IMR-90 (cell line): Measurements from ENCODE around the gene ACO1. TPM values are rescaled to one million over a fixed set of nuclear protein-coding genes. Genes with fewer than 3 reads are reported as not detected.

Source experiments
- ATAC-seq: fragments of 200-7000 bp; cut with Tn5 transposase; 2 replicates; pipeline ENCODE4 v1.9.1; 2020; ENCODE audit warnings: low read depth, mild to moderate bottlenecking, moderate library complexity
- BruUV-seq: library from RNA; stranded (reverse); fragments of 400-500 nt; replicated peaks from 2 replicates; lab custom pipeline; 2021; lab: Mats Ljungman, UMichigan
- CTCF ChIA-PET: fragments of 300-600 bp; formaldehyde crosslinking; extraction: SDS; loops from one replicate; lab custom pipeline; 2021; ENCODE audit warnings: antibody characterized with exemption; lab: Yijun Ruan, JAX
- POLR2A ChIA-PET: fragments of 300-600 bp; sonication (Branson Sonifier 250); formaldehyde crosslinking; loops from one replicate; lab custom pipeline; 2022; ENCODE audit warnings: antibody characterized with exemption; ENCODE audit not compliant: unreplicated experiment; lab: Charles Lee
- DNase-seq: peaks from one replicate; pipeline ENCODE4 v3.0.0; 2013
- H2AFZ ChIP-seq: replicated peaks from 2 replicates; pipeline ENCODE3; 2013; ENCODE audit warnings: low read length, mild to moderate bottlenecking; ENCODE audit not compliant: poor library complexity
- H2AK5ac ChIP-seq: 2 replicates; pipeline ENCODE4 v1.6.1; 2013; ENCODE audit warnings: low read depth, low read length, inconsistent platforms
- H2AK9ac ChIP-seq: replicated peaks from 2 replicates; pipeline ENCODE3; 2013; ENCODE audit warnings: mild to moderate bottlenecking, low read depth, low read length, moderate library complexity; ENCODE audit not compliant: poor library complexity
- H2BK120ac ChIP-seq: 2 replicates; pipeline ENCODE4 v1.6.1; 2013; ENCODE audit warnings: low read depth, low read length, inconsistent platforms
- H2BK15ac ChIP-seq: 3 replicates; pipeline ENCODE4 v1.6.1; 2013; ENCODE audit warnings: low read depth, low read length, inconsistent platforms
- H2BK20ac ChIP-seq: 2 replicates; pipeline ENCODE4 v1.6.1; 2013; ENCODE audit warnings: low read depth, mild to moderate bottlenecking, inconsistent platforms, low read length, moderate library complexity
- H2BK5ac ChIP-seq: 2 replicates; pipeline ENCODE4 v1.6.1; 2013; ENCODE audit warnings: mild to moderate bottlenecking, low read depth, low read length, inconsistent platforms; ENCODE audit not compliant: poor library complexity, severe bottlenecking
- H3K14ac ChIP-seq: replicated peaks from 2 replicates; pipeline ENCODE4 v1.6.1; 2013; ENCODE audit warnings: low read depth, low read length, inconsistent platforms
- H3K18ac ChIP-seq: 2 replicates; pipeline ENCODE4 v1.6.1; 2013; ENCODE audit warnings: low read depth, low read length, control low read depth
- H3K23ac ChIP-seq: 2 replicates; pipeline ENCODE4 v1.6.1; 2013; ENCODE audit warnings: low read depth, low read length, inconsistent platforms
- H3K27ac ChIP-seq: 2 replicates; pipeline ENCODE4 v1.5.1; 2013; ENCODE audit warnings: mild to moderate bottlenecking, control low read depth, low read length; ENCODE audit not compliant: insufficient read depth
- H3K27me3 ChIP-seq: 2 replicates; pipeline ENCODE4 v1.6.1; 2013; ENCODE audit warnings: low read length; ENCODE audit not compliant: control insufficient read depth, insufficient read depth
- H3K36me3 ChIP-seq: 2 replicates; pipeline ENCODE4 v1.6.1; 2013; ENCODE audit warnings: low read length, mixed read lengths; ENCODE audit not compliant: control insufficient read depth, insufficient read depth
- H3K4ac ChIP-seq: 2 replicates; pipeline ENCODE4 v1.6.1; 2013; ENCODE audit warnings: low read depth, low read length, inconsistent platforms
- H3K4me1 ChIP-seq: 2 replicates; pipeline ENCODE4 v1.6.1; 2013; ENCODE audit warnings: low read length, mixed read lengths; ENCODE audit not compliant: control insufficient read depth, insufficient read depth
- H3K4me2 ChIP-seq: 2 replicates; pipeline ENCODE4 v1.6.1; 2013; ENCODE audit warnings: low read depth, mild to moderate bottlenecking, control low read depth, low read length, moderate library complexity
- H3K4me3 ChIP-seq: 2 replicates; pipeline ENCODE4 v1.5.1; 2013; ENCODE audit warnings: low read depth, mild to moderate bottlenecking, control low read depth, low read length, moderate library complexity; ENCODE audit not compliant: insufficient read depth
- H3K56ac ChIP-seq: 2 replicates; pipeline ENCODE4 v1.6.1; 2013; ENCODE audit warnings: low read length, inconsistent platforms; ENCODE audit not compliant: insufficient read depth; ENCODE audit errors: extremely low read depth
- H3K79me1 ChIP-seq, 2 experiments: 2 replicates each; pipeline ENCODE4 v1.6.1; 2013; ENCODE audit warnings: low read length in 2 of 2, inconsistent platforms in 1 of 2, low read depth in 1 of 2
- H3K9ac ChIP-seq: 2 replicates; pipeline ENCODE4 v1.6.1; 2013; ENCODE audit warnings: low read depth, low read length, control low read depth
- H3K9me1 ChIP-seq: 2 replicates; pipeline ENCODE4 v1.6.1; 2013; ENCODE audit warnings: low read length, inconsistent platforms; ENCODE audit not compliant: insufficient read depth
- H3K9me3 ChIP-seq: 2 replicates; pipeline ENCODE4 v1.6.1; 2013; ENCODE audit warnings: low read length; ENCODE audit not compliant: control insufficient read depth, insufficient read depth
- H4K20me1 ChIP-seq: 2 replicates; pipeline ENCODE4 v1.6.1; 2013; ENCODE audit warnings: low read length, inconsistent platforms; ENCODE audit not compliant: insufficient read depth
- H4K5ac ChIP-seq: 2 replicates; pipeline ENCODE4 v1.6.1; 2013; ENCODE audit warnings: mild to moderate bottlenecking, low read depth, low read length, control low read depth
- H4K8ac ChIP-seq, 2 experiments: 2 replicates each; pipeline ENCODE4 v1.6.1; 2013; ENCODE audit warnings: low read depth in 2 of 2, low read length in 2 of 2, control low read depth in 1 of 2, inconsistent platforms in 1 of 2
- H4K91ac ChIP-seq: 2 replicates; pipeline ENCODE4 v1.6.1; 2013; ENCODE audit warnings: low read depth, low read length, inconsistent platforms; ENCODE audit not compliant: insufficient read depth
- CHD1 ChIP-seq: IDR thresholded peaks from 2 replicates; pipeline ENCODE4 v1.6.1; 2012; ENCODE audit warnings: low read depth, low read length, improper control_type of control experiment
- FOS ChIP-seq: fragments of 150-350 bp; IDR thresholded peaks from 2 replicates; pipeline ENCODE4 v1.6.1; 2016; ENCODE audit warnings: low read depth, low read length
- MAFK ChIP-seq: IDR thresholded peaks from 2 replicates; pipeline ENCODE4 v1.6.1; 2012; ENCODE audit warnings: low read depth, low read length, improper control_type of control experiment
- MAZ ChIP-seq: IDR thresholded peaks from 2 replicates; pipeline ENCODE4 v1.6.1; 2012; ENCODE audit warnings: low read depth, mild to moderate bottlenecking, low read length, improper control_type of control experiment, moderate library complexity, borderline replicate concordance
- NFE2L2 ChIP-seq: fragments of 150-350 bp; IDR thresholded peaks from 2 replicates; pipeline ENCODE4 v1.6.1; 2016; ENCODE audit warnings: low read depth, mild to moderate bottlenecking, low read length
- POLR2A ChIP-seq: IDR thresholded peaks from 2 replicates; pipeline ENCODE4 v1.6.1; 2012; ENCODE audit warnings: mild to moderate bottlenecking, low read depth, low read length
- RCOR1 ChIP-seq: IDR thresholded peaks from 2 replicates; pipeline ENCODE4 v1.6.1; 2012; ENCODE audit warnings: mild to moderate bottlenecking, low read length, improper control_type of control experiment; ENCODE audit not compliant: insufficient replicate concordance
- SMC3 ChIP-seq: fragments of 150-350 bp; IDR thresholded peaks from 2 replicates; pipeline ENCODE4 v1.6.1; 2016; ENCODE audit warnings: low read depth, mild to moderate bottlenecking, antibody characterized with exemption, low read length, moderate library complexity
- WGBS, 2 experiments: methylation state at CpG; one replicate each; pipeline versions ENCODE4 v1.1.5 to v1.1.7; 2013; ENCODE audit warnings: missing lambda C conversion rate in 2 of 2; ENCODE audit not compliant: insufficient read length in 1 of 2; ENCODE audit errors: extremely low coverage in 2 of 2; 5-methylcytosine and 5-hydroxymethylcytosine counted together
- dilution Hi-C: fragments of 300-500 bp; cut with HindIII; formaldehyde crosslinking; loops from one replicate; pipeline ENCODE4 v1.14.3; 2018; ENCODE audit warnings: low sequenced_read_pairs; ENCODE audit not compliant: unreplicated experiment
- in situ Hi-C: fragments of 300-500 bp; cut with MboI; formaldehyde crosslinking; loops from 3 replicates; pipeline ENCODE4 v1.14.3; 2019; ENCODE audit warnings: low sequenced_read_pairs, inconsistent platforms, mixed read lengths
- intact Hi-C: fragments of 100-400 bp; cut with micrococcal nuclease; formaldehyde crosslinking; loops from 2 replicates; pipeline ENCODE4 v1.10.0; 2022
- polyA plus RNA-seq, 3 experiments: library from polyadenylated mRNA; depleted of rRNA; stranded (reverse); fragments of >200 nt; gene quantifications; 2 replicates each; pipeline ENCODE4 v1.2.3, GENCODE V29; 2012; ENCODE audit warnings: low replicate concordance in 1 of 3
- total RNA-seq: library from RNA; depleted of rRNA; stranded (reverse); fragments of >200 nt; gene quantifications from 2 replicates; pipeline ENCODE4 v1.2.3, GENCODE V29; 2012
- TF ChIP-seq, protein P1 (sequence below): fragments of 150-350 bp; IDR thresholded peaks from 2 replicates; pipeline ENCODE4 v1.6.1; 2017; ENCODE audit warnings: mild to moderate bottlenecking, antibody characterized with exemption, low read length, low read depth

Gene ACO1
- total and polyA plus RNA-seq, 2 of the 4 experiments (the other 2 are of a cell fraction), result 85.9 to 158 TPM

DNA sequence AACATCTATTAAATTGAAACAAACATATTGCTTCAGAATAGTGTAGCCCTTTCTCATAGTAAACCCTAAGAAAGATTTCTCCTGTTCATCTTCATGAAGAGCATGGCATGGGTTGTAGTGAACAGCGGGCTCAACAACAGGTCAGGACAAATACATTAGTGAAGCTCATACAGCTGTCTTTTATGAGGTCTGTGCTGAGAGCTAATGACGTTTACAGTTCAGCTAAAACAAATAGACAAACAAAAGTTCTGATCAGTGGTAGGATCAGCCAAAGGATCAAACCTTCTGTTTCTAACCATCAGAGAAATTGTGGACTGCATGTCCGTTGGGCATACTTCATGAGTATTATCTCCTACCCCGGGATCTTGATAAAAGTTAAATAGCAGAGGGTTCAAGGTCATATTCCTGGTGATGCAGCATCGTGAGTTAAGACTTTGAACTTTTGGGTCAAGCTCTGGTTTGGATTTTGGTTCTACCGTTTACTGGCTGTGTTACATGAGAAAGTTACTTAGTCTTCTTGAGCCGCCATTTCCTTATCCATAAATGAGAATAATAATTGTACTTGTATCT, 37.9 kb downstream of the ACO1 start:
- ChIA-PET POLR2A (no interaction called here), CTCF (interaction anchor here (0.6 kb wide), 1 partner anchor 11 kb away, joined by 3 read pairs; no protein-coding TSS in a partner anchor)
- TF ChIP-seq MAZ, result no peak
- TF ChIP-seq, protein P1, sequence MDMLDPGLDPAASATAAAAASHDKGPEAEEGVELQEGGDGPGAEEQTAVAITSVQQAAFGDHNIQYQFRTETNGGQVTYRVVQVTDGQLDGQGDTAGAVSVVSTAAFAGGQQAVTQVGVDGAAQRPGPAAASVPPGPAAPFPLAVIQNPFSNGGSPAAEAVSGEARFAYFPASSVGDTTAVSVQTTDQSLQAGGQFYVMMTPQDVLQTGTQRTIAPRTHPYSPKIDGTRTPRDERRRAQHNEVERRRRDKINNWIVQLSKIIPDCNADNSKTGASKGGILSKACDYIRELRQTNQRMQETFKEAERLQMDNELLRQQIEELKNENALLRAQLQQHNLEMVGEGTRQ, result no peak
- no peak for TF ChIP-seq NFE2L2
- TF ChIP-seq SMC3, result no peak
- no peak for TF ChIP-seq MAFK
- no peak for TF ChIP-seq CHD1
- TF ChIP-seq RCOR1, result no peak
- no peak for TF ChIP-seq POLR2A
- TF ChIP-seq FOS, result no peak
- peak overlapping the region; percentile 45 for H2AK5ac ChIP-seq
- H3K27me3 ChIP-seq, result no peaks in the 10 kb centered on the region
- H4K8ac ChIP-seq, result peak overlapping the region; percentile 37 to 74
- in situ Hi-C loops, result no loop called here
- peak overlapping the region; percentile 44; the same call in 1 of the 2 replicates for H3K27ac ChIP-seq
- H3K56ac ChIP-seq, result no peak overlapping the region
- H3K4ac ChIP-seq, result peak overlapping the region; percentile 82; the same call in 1 of the 2 replicates
- ATAC-seq (no peak), DNase-seq (no peak)
- peak overlapping the region; percentile 87 for H2BK120ac ChIP-seq
- H3K9ac ChIP-seq, result no peak overlapping the region
- peak overlapping the region; percentile 72; the same call in 2 of the 3 replicates for H2BK15ac ChIP-seq
- 0 out of 2 replicates have a peak overlapping the region, but pooled peaks have one; percentile 17 for H3K14ac ChIP-seq
- H3K36me3 ChIP-seq, result peaks cover 60% of the 10 kb centered on the region
- H3K9me1 ChIP-seq, result peaks cover 27% of the 10 kb centered on the region
- no peak overlapping the region; the same call in 1 of the 2 replicates for H3K23ac ChIP-seq
- H2BK20ac ChIP-seq, result peak overlapping the region; percentile 91
- intact Hi-C loops, result no loop called here
- H3K9me3 ChIP-seq, result no peaks in the 10 kb centered on the region
- peak overlapping the region; percentile 95 for H2BK5ac ChIP-seq
- no TSS peak for BruUV-seq
- H4K5ac ChIP-seq, result no peak overlapping the region
- no peak overlapping the region for H3K4me2 ChIP-seq
- peak overlapping the region; percentile 1; the same call in 1 of the 2 replicates for H3K18ac ChIP-seq
- H3K4me3 ChIP-seq, result no peak overlapping the region
- dilution Hi-C loops, result no loop called here
- peaks cover 9 to 49% of the 10 kb centered on the region in 2 experiments for H3K79me1 ChIP-seq
- peaks cover 3% of the 10 kb centered on the region; the same call in 1 of the 2 replicates for H4K20me1 ChIP-seq
- peaks cover 28% of the 10 kb centered on the region for H3K4me1 ChIP-seq
- no peak overlapping the region for H2AK9ac ChIP-seq
- WGBS, 2 experiments, result no CpG with 5 or more reads among the region's 7 CpGs
- no peak overlapping the region for H2AFZ ChIP-seq
- peak overlapping the region; percentile 78; the same call in 1 of the 2 replicates for H4K91ac ChIP-seq
